SK-N-SH treated with all-trans-retinoic acid at 6 μM for 48 hours (cell line): ENCODE results near the gene MSN.

Experiments
- ATAC-seq: fragments of 200-7000 bp; cut with Tn5 transposase; 3 replicates; pipeline ENCODE4 v1.9.1; 2020; ENCODE audit warnings: mild to moderate bottlenecking, moderate library complexity
- ARNTL ChIP-seq: fragments of 450-650 bp; formaldehyde crosslinking; IDR thresholded peaks from 2 replicates; pipeline ENCODE4 v1.5.0; 2020; ENCODE audit warnings: low read depth, mild to moderate bottlenecking, moderate library complexity, borderline replicate concordance
- BACH2 ChIP-seq: fragments of 250-450 bp; sonication (Bioruptor Pico); IDR thresholded peaks from 2 replicates; pipeline ENCODE4 v1.9.0; 2021; ENCODE audit warnings: mild to moderate bottlenecking, borderline replicate concordance
- CREB5 ChIP-seq: fragments of 250-450 bp; sonication (Bioruptor Pico); IDR thresholded peaks from 2 replicates; pipeline ENCODE4 v1.5.1; 2020; ENCODE audit warnings: low read depth, mild to moderate bottlenecking, moderate library complexity
- CSDC2 ChIP-seq: fragments of 250-450 bp; sonication (Bioruptor Pico); IDR thresholded peaks from 2 replicates; pipeline ENCODE4 v1.5.0; 2020; ENCODE audit warnings: mild to moderate bottlenecking, moderate library complexity
- ESRRG ChIP-seq: fragments of 250-450 bp; sonication (Bioruptor Pico); IDR thresholded peaks from 2 replicates; pipeline ENCODE4 v1.6.1; 2021; ENCODE audit warnings: mild to moderate bottlenecking
- GLIS3 ChIP-seq: fragments of 250-450 bp; sonication (Bioruptor Pico); IDR thresholded peaks from 2 replicates; pipeline ENCODE4 v1.5.0; 2020; ENCODE audit warnings: mild to moderate bottlenecking, moderate library complexity
- ISL1 ChIP-seq: fragments of 250-450 bp; sonication (Bioruptor Pico); IDR thresholded peaks from 2 replicates; pipeline ENCODE4 v2.1.2; 2022; ENCODE audit warnings: mild to moderate bottlenecking, moderate library complexity
- PPARA ChIP-seq: fragments of 250-450 bp; sonication (Bioruptor Pico); IDR thresholded peaks from 2 replicates; pipeline ENCODE4 v1.5.0; 2020; ENCODE audit warnings: mild to moderate bottlenecking, borderline replicate concordance
- RARB ChIP-seq: fragments of 250-450 bp; sonication (Bioruptor Pico); IDR thresholded peaks from 2 replicates; pipeline ENCODE4 v1.8.0; 2021; ENCODE audit warnings: mild to moderate bottlenecking, moderate library complexity
- SNAI2 ChIP-seq: fragments of 250-450 bp; sonication (Bioruptor Pico); IDR thresholded peaks from 2 replicates; pipeline ENCODE4 v1.5.0; 2020; ENCODE audit warnings: mild to moderate bottlenecking, moderate library complexity
- TCF4 ChIP-seq: fragments of 250-450 bp; sonication (Bioruptor Pico); IDR thresholded peaks from 2 replicates; pipeline ENCODE4 v1.8.0; 2021; ENCODE audit warnings: mild to moderate bottlenecking, moderate library complexity, borderline replicate concordance
- ZFP3 ChIP-seq: fragments of 250-450 bp; sonication (Bioruptor Pico); IDR thresholded peaks from 2 replicates; pipeline ENCODE4 v1.5.0; 2020; ENCODE audit warnings: mild to moderate bottlenecking, moderate library complexity
- ZFP30 ChIP-seq: fragments of 450-650 bp; formaldehyde crosslinking; IDR thresholded peaks from 2 replicates; pipeline ENCODE4 v1.5.0; 2022; ENCODE audit warnings: mild to moderate bottlenecking, moderate library complexity
- ZNF565 ChIP-seq: fragments of 450-650 bp; formaldehyde crosslinking; conservative IDR thresholded peaks from 2 replicates; pipeline ENCODE4 v1.5.0; 2020; ENCODE audit warnings: low read depth, mild to moderate bottlenecking, moderate library complexity
- ZNF70 ChIP-seq: fragments of 450-650 bp; formaldehyde crosslinking; IDR thresholded peaks from 2 replicates; pipeline ENCODE4 v1.5.0; 2020; ENCODE audit warnings: mild to moderate bottlenecking, moderate library complexity
- ZNF8 ChIP-seq: fragments of 450-650 bp; formaldehyde crosslinking; IDR thresholded peaks from 2 replicates; pipeline ENCODE4 v1.5.0; 2020; ENCODE audit warnings: mild to moderate bottlenecking, moderate library complexity
- TF ChIP-seq, protein P1 (sequence below): fragments of 250-450 bp; sonication (Bioruptor Pico); IDR thresholded peaks from 2 replicates; pipeline ENCODE4 v1.8.0; 2021; ENCODE audit warnings: low read depth, mild to moderate bottlenecking, moderate library complexity, borderline replicate concordance
- TF ChIP-seq, protein P2 (sequence below): fragments of 250-450 bp; sonication (Bioruptor Pico); IDR thresholded peaks from 2 replicates; pipeline ENCODE4 v1.8.0; 2020; ENCODE audit warnings: mild to moderate bottlenecking, moderate library complexity, borderline replicate concordance

Gene MSN

DNA sequence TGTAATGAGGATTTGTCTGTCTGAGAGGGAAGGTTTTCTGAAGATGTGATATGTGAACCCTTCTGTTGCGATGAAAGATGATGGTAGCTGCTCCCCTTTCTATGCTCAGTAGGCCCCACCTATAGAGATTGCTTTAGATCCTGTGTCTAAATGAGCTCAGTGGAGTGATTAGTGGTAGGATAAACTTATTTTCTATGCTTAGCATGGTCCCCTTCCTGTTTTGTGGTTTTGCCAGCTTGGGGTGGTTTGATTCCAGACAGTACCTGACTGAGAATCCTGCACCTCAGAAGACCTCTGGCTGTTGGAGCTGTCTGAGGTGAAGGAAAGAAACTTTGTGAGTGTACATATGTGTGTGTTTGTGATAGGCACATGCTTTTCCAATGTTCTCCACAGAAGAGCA, 17.7 kb downstream of the MSN start:
- TF ChIP-seq ZNF8 (CRISPR knock-in tag), result no peak
- no peak for TF ChIP-seq CREB5 (CRISPR knock-in tag)
- TF ChIP-seq ARNTL, result no peak
- TF ChIP-seq, all 23 proteins: peak for 0
- no peak for ATAC-seq

- TF ChIP-seq ZFP3 (CRISPR knock-in tag) (no peak), TCF4 (no peak), CSDC2 (CRISPR knock-in tag) (no peak), SNAI2 (no peak), ISL1 (no peak), ESRRG (CRISPR knock-in tag) (no peak), BACH2 (CRISPR knock-in tag) (no peak), PPARA (CRISPR knock-in tag) (no peak), ZNF70 (CRISPR knock-in tag) (no peak), ZNF565 (CRISPR knock-in tag) (no peak)
- TF ChIP-seq, protein P1, sequence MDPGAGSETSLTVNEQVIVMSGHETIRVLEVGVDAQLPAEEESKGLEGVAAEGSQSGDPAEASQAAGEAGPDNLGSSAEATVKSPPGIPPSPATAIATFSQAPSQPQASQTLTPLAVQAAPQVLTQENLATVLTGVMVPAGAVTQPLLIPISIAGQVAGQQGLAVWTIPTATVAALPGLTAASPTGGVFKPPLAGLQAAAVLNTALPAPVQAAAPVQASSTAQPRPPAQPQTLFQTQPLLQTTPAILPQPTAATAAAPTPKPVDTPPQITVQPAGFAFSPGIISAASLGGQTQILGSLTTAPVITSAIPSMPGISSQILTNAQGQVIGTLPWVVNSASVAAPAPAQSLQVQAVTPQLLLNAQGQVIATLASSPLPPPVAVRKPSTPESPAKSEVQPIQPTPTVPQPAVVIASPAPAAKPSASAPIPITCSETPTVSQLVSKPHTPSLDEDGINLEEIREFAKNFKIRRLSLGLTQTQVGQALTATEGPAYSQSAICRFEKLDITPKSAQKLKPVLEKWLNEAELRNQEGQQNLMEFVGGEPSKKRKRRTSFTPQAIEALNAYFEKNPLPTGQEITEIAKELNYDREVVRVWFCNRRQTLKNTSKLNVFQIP (CRISPR knock-in tag), result no peak
- TF ChIP-seq, protein P2, sequence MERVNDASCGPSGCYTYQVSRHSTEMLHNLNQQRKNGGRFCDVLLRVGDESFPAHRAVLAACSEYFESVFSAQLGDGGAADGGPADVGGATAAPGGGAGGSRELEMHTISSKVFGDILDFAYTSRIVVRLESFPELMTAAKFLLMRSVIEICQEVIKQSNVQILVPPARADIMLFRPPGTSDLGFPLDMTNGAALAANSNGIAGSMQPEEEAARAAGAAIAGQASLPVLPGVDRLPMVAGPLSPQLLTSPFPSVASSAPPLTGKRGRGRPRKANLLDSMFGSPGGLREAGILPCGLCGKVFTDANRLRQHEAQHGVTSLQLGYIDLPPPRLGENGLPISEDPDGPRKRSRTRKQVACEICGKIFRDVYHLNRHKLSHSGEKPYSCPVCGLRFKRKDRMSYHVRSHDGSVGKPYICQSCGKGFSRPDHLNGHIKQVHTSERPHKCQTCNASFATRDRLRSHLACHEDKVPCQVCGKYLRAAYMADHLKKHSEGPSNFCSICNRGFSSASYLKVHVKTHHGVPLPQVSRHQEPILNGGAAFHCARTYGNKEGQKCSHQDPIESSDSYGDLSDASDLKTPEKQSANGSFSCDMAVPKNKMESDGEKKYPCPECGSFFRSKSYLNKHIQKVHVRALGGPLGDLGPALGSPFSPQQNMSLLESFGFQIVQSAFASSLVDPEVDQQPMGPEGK (CRISPR knock-in tag), result no peak
- no peak for ATAC-seq
These were observed 18.8 kb downstream of the MSN start for GRCh38 chrX:65686236-65686635.

GRCh38 chrX:65687367-65687766, 19.9 kb downstream of the MSN start:
- no peak for ATAC-seq
- TF ChIP-seq, protein P1 (CRISPR knock-in tag), result no peak
- no peak for TF ChIP-seq ZNF565 (CRISPR knock-in tag)
- no peak for TF ChIP-seq RARB (CRISPR knock-in tag)
- TF ChIP-seq, all 23 proteins: peak for 0

DNA sequence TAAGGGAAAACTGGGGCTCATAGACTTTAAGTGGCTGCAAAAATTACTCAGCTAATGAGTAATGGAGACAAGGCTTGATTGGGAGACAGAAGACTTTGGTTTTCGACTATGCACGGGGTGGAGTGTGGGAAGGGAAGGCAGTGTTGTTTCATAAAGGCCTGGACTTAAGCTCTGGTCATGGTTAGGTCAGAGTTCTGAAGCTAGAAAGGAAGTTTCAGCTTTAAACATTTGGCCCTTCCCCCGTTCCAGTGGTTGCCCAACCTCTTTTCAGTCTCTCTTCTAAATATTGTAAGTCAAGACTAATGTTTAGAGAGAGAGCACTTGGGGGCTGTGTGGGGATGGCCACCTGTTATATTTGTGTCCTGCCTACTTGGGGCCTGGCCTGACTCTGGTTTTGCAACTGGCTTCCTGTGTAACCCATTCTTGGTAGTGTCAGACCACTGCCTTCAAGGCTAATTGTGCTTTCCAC, 21.0 kb downstream of the MSN start:
- TF ChIP-seq SNAI2 (no peak), ZFP3 (CRISPR knock-in tag) (no peak), GLIS3 (no peak)
- TF ChIP-seq, all 23 proteins: peak for 0
- ATAC-seq, result no peak

GRCh38 chrX:65689377-65689776, 21.9 kb downstream of the MSN start:
- TF ChIP-seq ZFP3 (CRISPR knock-in tag) (no peak), ISL1 (no peak), ZNF565 (CRISPR knock-in tag) (no peak), CREB5 (CRISPR knock-in tag) (no peak), PPARA (CRISPR knock-in tag) (no peak), ZFP30 (CRISPR knock-in tag) (no peak), ZNF8 (CRISPR knock-in tag) (no peak)
- TF ChIP-seq, protein P2 (CRISPR knock-in tag), result no peak
- TF ChIP-seq, all 23 proteins: peak for 0
- no peak for ATAC-seq
